ENCODE data around the gene ATP10B.

The ATP10B gene

GRCh38 chr5:160534914-160535313 is 317.1 kb downstream of the ATP10B start:
- H3K27ac ChIP-seq = no peak overlapping the region
- no peak for TF ChIP-seq CTCF (conservative IDR thresholded peaks at IDR 0.05)

- H3K27ac ChIP-seq = no peak overlapping the region
- no peak for TF ChIP-seq CTCF (conservative IDR thresholded peaks at IDR 0.05)
Observed at GRCh38 chr5:160534125-160534524, 317.9 kb downstream of the ATP10B start.

GRCh38 chr5:160525471-160526261 is 326.3 kb downstream of the ATP10B start:
- no peak for TF ChIP-seq CTCF (conservative IDR thresholded peaks at IDR 0.05)
- H3K27ac ChIP-seq = no peak overlapping the region

GRCh38 chr5:160524827-160525226 is 327.2 kb downstream of the ATP10B start:
- no peak for TF ChIP-seq CTCF (conservative IDR thresholded peaks at IDR 0.05)
- H3K27ac ChIP-seq = no peak overlapping the region

GRCh38 chr5:160523502-160524163 is 328.4 kb downstream of the ATP10B start:
- no peak overlapping the region for H3K27ac ChIP-seq
- TF ChIP-seq CTCF (conservative IDR thresholded peaks at IDR 0.05) = no peak

GRCh38 chr5:160521392-160521663 is 330.7 kb downstream of the ATP10B start:
- H3K27ac ChIP-seq = no peak overlapping the region

More at GRCh38 chr5:160521392-160521663, 330.7 kb downstream of the ATP10B start:
- TF ChIP-seq CTCF (conservative IDR thresholded peaks at IDR 0.05) = no peak

Data from VCaP (cell line).